Retina (tissue), 1 donor: ENCODE data around the gene NOTO.
"Not testable (repeated sequence)": the region's sequence is repeated elsewhere in the genome, so short reads cannot be mapped to it uniquely, and the experiment has no call there.

Source experiments
- DNase-seq: peaks from one replicate; pipeline ENCODE4 v3.0.0-alpha.2; 2016

NOTO gene

GRCh38 chr2:73202156-73203054, at the start of gene NOTO:
TSS of gene NOTO (plus strand) at chr2:73202574. CDS start at chr2:73202667, 93 bp downstream.
- DNase-seq: peak; percentile 74

DNA sequence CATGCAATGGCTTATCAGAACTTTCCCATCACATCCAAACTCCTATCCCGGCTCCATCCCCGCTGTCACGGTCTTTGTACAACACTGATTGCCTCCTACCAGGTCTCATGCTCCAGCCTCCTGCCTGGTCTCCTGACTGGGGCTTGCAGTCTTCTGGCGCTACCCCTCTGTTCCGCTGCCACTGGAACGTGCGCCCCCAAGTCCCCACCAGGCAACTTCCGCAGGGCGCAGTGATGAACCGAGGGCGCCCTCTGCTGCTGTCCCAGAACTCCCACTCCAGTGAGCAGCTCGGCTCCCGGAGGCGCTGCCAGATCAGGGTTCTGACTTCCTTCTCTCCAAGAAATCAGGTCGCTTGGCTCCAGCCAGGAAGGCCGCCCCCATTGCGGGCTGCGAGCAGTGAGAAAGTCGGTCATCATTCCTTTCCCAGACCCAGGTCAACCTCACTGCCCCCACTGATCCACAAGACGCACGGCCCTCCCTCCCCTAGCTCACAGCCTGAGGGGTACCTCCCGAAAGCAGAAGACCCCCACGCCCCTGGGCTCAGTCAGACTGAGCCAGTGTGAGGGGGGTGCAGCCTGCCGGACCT, 45.7 kb upstream of the NOTO start:
- DNase-seq: peak; percentile 72

GRCh38 chr2:73162856-73163391, 39.5 kb upstream of the NOTO start:
- DNase-seq: no peak

DNA sequence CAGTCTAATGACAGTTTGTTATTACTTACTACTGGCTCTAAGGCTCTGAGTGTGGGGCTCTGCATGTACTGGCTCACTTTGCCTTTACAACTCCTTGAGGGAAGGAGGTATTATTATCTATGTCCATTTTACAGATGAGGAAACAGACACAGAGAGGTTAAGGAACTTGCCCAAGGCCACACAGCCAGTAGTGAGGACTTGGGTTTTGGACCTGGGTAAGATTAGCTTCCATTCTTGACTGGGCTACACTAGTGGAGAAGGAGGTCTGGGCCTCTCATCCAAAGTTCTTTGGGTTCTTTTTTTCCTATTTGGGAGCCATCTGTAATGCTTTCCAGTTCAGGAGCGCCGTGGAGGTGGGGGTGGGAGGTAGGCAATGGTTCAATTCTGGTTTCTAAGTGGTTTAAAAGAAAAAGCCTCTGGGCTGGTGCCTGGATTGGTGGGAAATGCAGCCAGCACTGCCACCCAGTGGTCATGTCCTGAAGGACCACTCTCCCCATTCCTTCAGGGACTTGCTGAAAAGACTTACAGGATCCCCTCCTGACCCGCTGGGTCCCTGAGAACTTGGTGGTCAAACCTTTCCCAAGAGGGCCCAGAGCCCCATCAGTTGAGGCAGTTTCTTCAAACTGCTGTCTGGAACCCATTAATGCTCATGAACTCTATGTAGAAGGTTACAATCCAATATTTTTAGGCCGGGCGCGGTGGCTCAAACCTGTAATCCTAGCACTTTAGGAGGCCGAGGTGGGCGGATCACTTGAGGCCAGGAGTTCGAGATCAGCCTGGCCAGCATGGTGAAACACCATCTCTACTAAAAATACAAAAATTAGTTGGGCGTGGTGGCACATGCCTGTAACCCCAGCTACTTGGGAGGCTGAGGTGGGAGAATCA, 38.6 kb upstream of the NOTO start:
- peak; percentile 81 for DNase-seq

DNA sequence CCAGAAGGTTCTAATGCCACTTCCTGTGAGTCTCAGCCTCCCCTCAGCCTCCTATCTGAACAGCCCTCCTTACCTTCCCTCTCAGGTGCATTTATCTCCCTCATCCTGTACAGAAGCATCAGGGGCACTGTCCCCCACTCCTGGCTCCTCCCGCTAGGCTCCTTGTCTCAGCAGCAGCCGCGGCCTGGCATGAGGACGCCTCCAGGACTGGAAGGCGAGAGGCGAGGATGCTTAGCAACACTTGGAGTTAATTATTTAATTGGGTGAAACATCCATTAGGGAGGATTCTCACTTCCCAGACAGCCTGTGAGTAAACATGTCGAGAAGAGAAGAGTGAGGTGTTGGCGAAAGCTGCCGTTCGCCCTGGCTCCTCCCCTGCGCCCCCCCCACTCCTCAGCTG, 36.4 kb upstream of the NOTO start:
- DNase-seq: not testable (repeated sequence)

- not testable (repeated sequence) for DNase-seq
Observed at GRCh38 chr2:73166813-73167212, 35.6 kb upstream of the NOTO start.

DNA sequence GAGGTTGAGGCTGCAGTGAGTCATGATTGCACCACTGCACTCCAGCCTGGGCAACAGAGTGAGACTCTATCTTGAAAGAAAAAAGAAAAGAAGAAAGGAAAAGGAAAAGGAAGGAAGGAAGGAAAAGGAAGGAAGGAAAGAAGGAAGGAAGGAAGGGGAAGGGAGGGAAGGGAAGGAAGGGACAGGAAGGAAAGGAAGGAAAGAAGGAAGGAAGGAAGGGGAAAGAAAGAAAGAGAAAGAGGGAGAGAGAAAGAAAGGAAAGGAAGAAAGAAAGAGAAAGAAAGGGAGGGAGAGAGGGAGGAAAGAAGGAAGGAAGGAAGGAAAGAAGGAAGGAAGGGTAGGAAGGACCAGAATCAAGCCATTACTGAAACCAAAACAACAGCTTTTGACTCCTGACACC, 34.0 kb upstream of the NOTO start:
- DNase-seq: not testable (repeated sequence)

DNA sequence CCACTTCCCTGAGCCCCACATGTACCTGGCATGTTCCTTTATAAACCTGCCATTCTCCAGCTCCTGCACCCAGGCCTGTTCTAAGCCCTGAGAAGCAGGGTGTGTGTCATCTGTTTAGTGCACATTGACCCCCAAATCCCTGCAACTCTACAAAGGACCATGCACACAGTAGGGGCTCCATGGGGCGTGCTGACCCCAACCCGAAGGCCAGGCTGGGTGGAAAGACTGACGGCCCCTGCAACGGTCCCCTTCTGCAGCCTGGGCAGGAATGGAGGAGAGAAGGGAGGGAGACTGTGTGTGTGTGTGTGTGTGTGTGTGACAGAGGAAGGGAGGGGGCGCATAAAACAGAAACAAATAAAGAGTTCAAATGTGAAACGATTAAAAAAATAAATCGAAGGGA, 32.0 kb upstream of the NOTO start:
- DNase-seq: not testable (repeated sequence)

DNA sequence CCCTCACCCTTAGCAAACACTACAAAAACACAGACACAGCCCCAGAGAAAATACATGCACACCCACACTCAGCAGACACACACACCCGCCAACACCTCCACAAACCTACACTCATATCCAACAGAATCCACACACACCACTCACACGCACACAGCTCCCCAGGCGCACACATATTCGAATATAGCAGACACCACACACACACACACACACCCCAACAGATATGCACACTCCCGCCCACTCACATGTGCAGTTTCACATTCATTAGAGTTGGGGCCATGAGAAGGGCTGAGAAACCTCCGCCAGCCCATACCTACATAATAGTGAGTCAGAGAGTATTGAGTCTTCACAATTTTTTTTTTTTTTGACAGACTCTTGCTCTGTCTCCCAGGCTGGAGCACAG, 29.4 kb upstream of the NOTO start:
- DNase-seq: no peak

GRCh38 chr2:73173781-73174180, 28.6 kb upstream of the NOTO start:
- no peak for DNase-seq

DNA sequence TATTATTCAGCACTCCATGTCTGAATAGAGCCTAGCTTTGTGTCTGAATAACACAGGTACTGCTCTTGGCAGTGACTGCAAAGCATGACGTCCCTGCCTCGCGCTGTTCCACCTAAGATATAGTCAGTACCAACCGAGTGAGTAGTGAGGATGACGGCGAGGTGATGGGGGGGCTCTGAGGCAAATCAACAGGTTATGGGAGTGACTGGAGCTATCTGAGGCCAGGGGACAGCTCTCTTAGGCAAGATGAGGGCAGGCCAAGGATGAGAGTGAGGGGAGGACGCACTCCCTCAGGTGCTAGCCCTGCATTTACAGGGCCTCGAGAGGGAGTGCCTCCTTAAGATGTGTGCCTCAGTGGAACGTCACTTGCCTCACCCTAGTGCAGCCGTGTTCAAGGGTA, 28.1 kb upstream of the NOTO start:
- no peak for DNase-seq

GRCh38 chr2:73174941-73175662, 27.3 kb upstream of the NOTO start:
- DNase-seq: no peak

DNA sequence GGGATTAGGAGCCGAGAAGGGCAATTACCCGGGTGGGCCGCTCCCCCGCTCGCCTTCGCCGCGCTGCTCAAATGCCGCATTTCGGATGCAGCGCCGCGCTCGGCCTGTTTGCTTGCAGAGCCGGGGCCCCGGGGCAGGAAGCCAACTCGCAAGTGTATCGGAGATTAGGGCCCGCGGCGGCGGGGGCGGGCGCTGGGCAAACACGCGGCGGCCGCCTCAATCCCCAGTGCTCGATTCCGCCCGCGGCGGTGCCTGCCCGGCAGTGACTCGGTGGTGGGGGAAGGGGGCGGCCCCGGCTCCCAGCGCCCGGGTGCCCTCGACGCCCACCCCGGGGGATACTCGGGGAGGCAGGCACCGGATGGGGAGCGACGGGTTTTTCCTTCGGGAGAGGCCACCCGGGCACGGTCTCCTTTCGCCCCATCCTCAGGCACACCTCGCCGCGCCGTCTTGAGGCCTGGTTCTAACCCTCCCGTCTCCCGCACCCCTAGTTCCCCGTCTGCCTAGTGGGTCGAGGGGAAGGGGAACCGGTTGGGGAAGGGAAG, 26.6 kb upstream of the NOTO start:
- peak; percentile 78 for DNase-seq

DNA sequence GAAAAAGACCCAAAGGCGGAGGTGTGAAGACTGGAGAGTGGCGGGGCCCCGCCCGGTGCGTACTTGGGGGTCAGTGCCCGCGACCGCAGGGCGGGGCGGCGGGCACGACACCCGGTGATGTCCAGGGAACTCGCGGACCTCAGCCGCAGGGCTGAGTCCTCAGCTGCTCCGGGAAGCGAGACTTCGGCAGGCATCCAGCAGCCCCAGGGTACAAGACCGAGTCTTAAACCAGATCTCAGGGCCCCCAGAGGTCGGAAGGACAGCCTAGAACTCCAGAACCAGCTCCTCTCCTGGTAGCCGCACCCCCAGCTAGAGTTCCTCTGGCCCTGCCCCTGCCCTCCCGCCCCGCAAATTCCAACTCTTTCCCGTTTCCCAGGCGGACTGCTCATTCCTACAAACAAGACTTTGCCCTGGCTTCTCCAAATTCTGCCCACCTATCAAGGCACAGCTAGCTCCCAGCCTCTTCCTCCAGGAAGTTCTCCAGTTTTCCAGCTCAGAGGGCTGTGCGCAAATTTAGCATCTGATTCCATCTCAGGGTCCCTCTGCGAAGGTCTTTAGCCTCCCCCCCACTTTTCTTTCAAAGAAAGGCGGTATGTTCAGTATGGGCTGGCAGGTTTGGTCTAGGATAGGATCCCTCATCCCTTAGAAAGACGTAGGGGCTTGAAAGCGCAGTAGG, 26.0 kb upstream of the NOTO start:
- no peak for DNase-seq

DNA sequence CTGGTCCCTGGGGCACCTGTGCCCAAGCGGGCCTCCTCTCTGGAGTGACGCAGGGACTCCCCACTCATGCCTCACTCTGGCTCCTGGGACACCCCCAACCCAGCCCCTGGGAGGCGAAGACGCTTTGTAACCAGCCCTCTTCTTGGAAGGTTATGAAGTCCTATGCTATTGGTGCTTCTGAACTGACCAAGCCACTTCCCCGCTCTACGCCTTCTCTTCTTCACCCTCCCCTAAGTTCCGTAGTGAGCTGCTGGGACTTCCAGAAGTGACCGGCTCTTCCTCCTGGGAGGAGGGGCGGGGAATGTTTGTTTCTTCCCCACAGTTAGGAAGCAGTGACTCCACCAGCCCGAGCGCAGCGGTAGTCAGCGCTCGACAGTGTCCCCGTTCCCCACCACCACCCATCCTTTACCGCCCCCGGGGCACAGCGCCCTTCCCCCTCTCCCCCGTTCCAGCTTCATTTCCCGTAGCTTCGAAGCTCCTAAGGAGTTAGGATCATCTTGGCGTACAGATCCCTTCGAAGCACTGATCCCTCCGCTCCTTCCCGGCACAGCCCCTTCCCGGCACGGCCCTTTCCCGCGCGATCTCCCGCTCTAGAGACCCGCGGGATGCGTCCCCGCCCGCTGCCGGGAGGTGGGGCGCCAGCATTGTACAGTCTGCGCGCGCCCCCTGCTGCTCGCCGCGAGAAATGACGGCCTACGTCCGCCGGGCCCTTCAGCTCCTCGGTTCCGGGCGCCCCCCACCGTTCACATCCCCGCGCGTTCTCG, 25.3 kb upstream of the NOTO start:
- DNase-seq: peak; percentile 95

GRCh38 chr2:73177645-73178255, 24.6 kb upstream of the NOTO start:
- no peak for DNase-seq

GRCh38 chr2:73185965-73186364, 16.4 kb upstream of the NOTO start:
- DNase-seq: no peak

DNA sequence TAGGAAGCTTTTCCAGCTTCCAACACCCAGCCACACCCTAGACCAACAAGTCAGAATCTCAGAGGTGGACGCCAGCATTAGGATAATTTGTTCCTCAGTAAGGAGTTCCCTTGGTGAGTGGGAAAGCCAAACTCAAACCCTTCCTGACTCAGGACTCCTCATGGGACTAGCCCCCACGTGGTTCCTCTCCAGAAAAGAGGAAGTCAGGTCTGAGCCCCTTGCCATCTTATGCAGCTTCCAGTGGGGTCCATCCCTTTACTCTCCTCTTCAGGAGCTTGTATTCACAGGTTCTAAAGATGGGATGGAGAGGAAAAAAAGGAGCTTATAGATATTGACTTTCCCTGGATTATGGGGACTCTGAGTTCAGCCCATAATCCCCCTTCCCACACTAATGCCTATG, 14.8 kb upstream of the NOTO start:
- no peak for DNase-seq

DNA sequence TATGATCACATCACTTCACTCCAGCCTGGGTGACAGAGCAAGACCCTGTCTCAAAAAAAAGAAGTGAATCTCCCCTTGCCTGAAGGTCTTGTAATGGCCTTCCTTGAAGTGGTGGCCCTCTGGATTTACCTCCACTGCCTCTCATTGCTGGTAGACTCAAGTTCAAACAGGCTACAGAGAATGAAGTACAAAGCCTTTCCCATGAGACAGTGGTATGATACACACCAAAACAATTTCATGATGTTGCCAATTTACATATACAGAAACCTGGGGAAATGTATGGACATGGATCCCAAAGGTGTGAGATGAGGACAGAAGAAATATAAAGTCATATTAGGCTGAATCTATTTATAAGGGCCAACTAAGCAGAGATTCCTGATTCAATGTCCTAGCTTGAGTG, 4.8 kb upstream of the NOTO start:
- no peak for DNase-seq

DNA sequence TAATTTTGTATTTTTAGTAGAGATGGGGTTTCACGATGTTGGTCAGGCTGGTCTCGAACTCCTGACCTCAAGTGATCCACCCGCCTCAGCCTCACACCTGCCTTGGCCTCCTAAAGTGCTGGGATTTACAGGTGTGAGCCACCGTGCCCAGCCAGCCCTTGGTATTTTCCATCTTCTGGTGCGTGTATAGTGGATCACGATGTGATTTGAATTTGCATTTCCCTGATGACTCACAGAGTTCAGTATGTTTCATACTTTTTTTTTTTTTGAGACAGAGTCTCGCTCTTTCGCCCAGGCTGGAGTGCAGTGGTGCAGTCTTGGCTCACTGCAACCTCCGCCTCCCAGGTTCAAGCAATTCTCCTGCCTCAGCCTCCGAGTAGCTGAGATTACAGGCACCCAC, 2.1 kb upstream of the NOTO start:
- not testable (repeated sequence) for DNase-seq
